22Rv1 (cell line): ENCODE measurements around the gene GCNA.

ENCODE experiments used
- H3K27ac ChIP-seq: fragments of 450-650 bp; 2 replicates; pipeline ENCODE4 v1.5.1; 2017
- CTCF ChIP-seq: fragments of 450-650 bp; IDR thresholded peaks from 2 replicates; pipeline ENCODE4 v1.5.1; 2017; ENCODE audit warnings: mild to moderate bottlenecking
- ZFX ChIP-seq: fragments of 450-650 bp; IDR thresholded peaks from 2 replicates; pipeline ENCODE4 v1.6.1; 2017; ENCODE audit warnings: antibody characterized with exemption, borderline replicate concordance

The GCNA gene

GRCh38 chrX:71650333-71650969, 72.2 kb downstream of the GCNA start:
- TF ChIP-seq ZFX (no peak), CTCF (no peak)
- H3K27ac ChIP-seq = no peak overlapping the region

DNA sequence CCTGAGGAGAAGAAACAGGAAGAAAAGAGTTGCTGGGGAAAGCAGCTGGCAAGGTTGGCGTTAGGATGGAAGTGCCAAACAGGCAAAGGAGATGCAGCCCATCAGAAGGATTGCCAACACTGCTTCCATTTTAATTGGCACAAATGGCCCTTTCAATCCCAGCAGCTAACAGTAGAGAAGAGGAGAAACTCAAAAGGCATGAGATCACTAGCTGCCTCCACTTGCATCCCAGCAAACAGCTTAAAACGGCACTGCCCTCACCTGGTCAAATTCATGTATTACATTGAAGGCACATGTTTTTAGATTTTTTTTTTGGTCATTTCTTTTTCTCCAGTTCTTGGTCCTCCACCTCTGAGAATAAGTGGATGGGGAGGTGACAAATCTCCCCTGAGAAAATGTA, 74.2 kb downstream of the GCNA start:
- TF ChIP-seq CTCF (peak; percentile 68), ZFX (no peak)
- H3K27ac ChIP-seq = no peak overlapping the region

DNA sequence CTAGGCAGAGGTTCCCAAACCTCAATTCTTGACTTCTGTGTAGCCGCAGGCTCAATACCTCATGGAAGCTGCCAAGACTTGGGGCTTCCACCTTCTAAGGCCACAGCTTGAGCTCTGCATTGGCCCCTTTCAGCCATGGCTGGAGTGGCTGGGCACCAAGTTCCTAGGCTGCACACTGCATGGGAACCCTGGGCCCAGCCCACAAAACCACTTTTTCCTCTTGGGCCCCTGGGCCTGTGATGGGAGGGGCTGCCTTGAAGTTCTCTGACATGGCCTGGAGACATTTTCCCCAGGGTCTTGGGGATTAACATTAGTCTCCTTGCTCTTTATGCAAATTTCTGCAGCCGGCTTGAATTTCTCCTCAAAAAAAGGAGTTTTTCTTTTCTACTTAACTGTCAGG, 75.1 kb downstream of the GCNA start:
- TF ChIP-seq ZFX (no peak), CTCF (no peak)
- H3K27ac ChIP-seq = no peak overlapping the region

DNA sequence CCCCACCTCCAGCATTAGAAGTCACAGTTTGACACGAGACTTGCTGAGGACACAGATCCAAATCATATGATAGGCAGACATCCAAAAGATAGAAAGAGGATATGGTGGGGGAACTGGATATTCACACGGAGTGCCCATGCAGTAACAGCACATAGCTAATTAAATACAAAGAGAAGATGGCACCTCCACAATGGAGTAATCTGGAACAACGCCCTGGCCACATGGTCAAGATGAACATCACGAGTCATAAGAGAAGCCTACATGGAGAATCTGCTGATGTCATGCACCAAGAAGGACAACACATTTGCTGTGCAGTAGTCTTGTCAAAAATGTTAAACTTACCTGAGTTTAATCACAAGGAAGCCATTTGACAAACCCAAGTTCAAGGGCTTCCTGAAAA, 79.0 kb downstream of the GCNA start:
- H3K27ac ChIP-seq = no peak overlapping the region
- TF ChIP-seq CTCF = no peak
- TF ChIP-seq ZFX = no peak

DNA sequence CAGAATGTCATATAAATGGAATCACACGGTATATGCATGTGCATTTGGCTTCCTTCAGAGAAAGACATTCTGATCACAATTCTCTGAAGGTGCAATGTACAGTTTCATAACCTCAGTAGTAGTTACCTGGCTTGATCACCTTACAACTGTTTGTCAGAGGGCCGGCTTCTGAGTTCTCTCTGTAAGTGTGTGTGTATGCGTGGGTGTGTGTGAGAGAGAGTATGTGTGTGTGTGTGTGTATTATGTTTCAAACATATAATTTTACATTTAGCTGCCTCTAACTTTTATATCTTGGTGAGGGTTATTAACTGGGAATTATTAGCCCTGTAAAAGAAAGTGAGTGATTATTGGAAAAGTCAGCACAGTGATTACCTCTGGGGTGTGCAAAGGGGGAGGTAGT, 81.1 kb downstream of the GCNA start:
- TF ChIP-seq ZFX (no peak), CTCF (no peak)
- H3K27ac ChIP-seq = no peak overlapping the region

GRCh38 chrX:71659959-71660358, 81.7 kb downstream of the GCNA start:
- no peak overlapping the region for H3K27ac ChIP-seq
- no peak for TF ChIP-seq CTCF
- no peak for TF ChIP-seq ZFX

- TF ChIP-seq CTCF = no peak
- TF ChIP-seq ZFX = no peak
- no peak overlapping the region for H3K27ac ChIP-seq
Observed at GRCh38 chrX:71660562-71661416, 82.6 kb downstream of the GCNA start.
